Measurements from ENCODE around the gene MEI4. TPM values are rescaled to one million over a fixed set of nuclear protein-coding genes. Genes with fewer than 3 reads are reported as not detected.

Gene MEI4
- total RNA-seq, 2 donors from 2014 or later, result 3.0 TPM; not detected in 1

DNA sequence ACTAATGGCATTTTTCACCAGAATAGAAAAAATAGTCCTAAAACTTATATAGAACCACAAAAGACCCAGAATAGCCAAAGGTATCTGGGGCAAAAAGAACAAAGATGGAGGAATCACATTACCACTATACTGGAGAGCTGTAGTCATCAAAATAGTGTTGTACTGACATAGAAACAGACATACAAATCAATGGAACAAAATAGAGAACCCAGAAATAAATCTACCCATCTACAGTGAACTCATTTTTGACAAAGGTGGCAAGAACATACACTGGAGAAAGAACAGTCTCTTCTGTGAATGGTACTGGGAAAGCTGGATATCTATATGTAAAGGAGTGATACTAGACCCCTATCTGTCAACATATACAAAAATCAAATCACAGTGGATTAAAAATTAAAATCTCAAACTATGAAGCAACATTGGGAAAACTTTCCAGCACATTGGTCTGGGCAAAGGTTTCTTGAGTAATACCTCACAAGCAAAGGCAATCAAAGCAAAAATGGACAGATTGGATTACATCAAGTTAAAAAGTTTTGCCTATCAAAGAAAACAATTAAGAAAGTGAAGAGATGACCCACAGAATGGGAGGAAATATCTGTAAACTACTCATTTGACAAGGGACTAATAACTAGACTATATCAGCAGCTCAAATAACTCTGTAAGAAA lies 120.5 kb downstream of the MEI4 start:
- no peak overlapping the region for H3K4me3 ChIP-seq
- no peaks in the 10 kb centered on the region for H3K4me1 ChIP-seq (replicated peaks)
- DNase-seq (ENCODE audit: low spot score), result no peak
- H3K9me3 ChIP-seq, result no peaks in the 10 kb centered on the region
- no peaks in the 10 kb centered on the region for H3K27me3 ChIP-seq (replicated peaks; ENCODE audit: insufficient read depth)
- intact Hi-C loops (cut with DNase I), result no loop called here
- H3K36me3 ChIP-seq, result no peaks in the 10 kb centered on the region
- TF ChIP-seq, protein P1, sequence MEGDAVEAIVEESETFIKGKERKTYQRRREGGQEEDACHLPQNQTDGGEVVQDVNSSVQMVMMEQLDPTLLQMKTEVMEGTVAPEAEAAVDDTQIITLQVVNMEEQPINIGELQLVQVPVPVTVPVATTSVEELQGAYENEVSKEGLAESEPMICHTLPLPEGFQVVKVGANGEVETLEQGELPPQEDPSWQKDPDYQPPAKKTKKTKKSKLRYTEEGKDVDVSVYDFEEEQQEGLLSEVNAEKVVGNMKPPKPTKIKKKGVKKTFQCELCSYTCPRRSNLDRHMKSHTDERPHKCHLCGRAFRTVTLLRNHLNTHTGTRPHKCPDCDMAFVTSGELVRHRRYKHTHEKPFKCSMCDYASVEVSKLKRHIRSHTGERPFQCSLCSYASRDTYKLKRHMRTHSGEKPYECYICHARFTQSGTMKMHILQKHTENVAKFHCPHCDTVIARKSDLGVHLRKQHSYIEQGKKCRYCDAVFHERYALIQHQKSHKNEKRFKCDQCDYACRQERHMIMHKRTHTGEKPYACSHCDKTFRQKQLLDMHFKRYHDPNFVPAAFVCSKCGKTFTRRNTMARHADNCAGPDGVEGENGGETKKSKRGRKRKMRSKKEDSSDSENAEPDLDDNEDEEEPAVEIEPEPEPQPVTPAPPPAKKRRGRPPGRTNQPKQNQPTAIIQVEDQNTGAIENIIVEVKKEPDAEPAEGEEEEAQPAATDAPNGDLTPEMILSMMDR (IDR thresholded peaks at IDR 0.05), result no peak
- TF ChIP-seq POLR2AphosphoS5 (IDR thresholded peaks at IDR 0.05) (no peak), POLR2A (IDR thresholded peaks at IDR 0.05) (no peak)
- H3K27ac ChIP-seq, result no peak overlapping the region

DNA sequence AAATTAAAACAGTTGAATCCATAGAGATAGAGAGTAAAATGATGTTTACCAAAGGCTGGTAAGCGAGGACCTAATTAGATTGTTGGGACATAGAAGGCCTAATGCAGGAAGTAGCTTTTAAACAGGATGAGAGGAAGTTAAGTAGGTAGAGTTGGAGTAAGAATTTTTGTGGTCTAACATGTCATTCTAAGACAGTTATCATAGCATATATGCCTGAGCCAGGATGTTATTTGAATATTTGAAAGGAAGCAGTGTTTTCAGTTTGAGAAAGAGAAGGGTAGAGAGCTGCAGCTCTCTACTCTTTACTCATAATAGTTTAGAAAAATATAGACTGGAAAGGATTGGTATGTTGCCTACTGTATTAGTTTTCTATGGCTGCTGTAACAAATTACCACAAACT lies 121.6 kb downstream of the MEI4 start:
- Histone ChIP-seq H3K4me1 (replicated peaks) (no peaks in the 10 kb centered on the region), H3K9me3 (no peaks in the 10 kb centered on the region), H3K4me3 (no peak overlapping the region), H3K36me3 (no peaks in the 10 kb centered on the region), H3K27me3 (replicated peaks; ENCODE audit: insufficient read depth) (no peaks in the 10 kb centered on the region), H3K27ac (no peak overlapping the region)
- WGBS, result 82% methylated on average over 1 of the region's 1 CpG
- intact Hi-C loops (cut with DNase I), result no loop called here
- TF ChIP-seq, protein P1 (IDR thresholded peaks at IDR 0.05), result no peak
- no peak for TF ChIP-seq POLR2AphosphoS5 (IDR thresholded peaks at IDR 0.05)
- no peak for TF ChIP-seq POLR2A (IDR thresholded peaks at IDR 0.05)
- no peak for DNase-seq (ENCODE audit: low spot score)

DNA sequence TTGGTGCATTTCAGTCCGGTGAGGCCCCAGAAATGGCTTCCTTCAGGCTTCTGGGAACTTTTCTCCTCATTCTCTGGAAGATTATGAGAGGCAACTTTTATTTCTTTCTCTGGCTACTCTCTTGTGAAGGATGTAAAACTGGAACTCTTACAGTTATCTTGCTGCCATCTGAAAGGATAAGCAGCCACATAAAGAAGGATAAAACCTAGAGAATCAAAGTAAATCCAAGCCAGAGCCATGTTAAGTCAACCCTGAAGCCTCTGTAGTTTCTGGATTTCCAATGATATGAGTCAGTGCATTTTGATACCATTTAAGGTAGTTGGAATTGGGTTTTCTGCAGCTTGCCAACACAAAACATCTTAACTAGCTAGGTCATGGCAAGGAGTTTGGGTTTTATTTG lies 123.6 kb downstream of the MEI4 start:
- TF ChIP-seq, protein P1 (IDR thresholded peaks at IDR 0.05), result no peak
- TF ChIP-seq POLR2A (IDR thresholded peaks at IDR 0.05), result no peak
- no peak for TF ChIP-seq POLR2AphosphoS5 (IDR thresholded peaks at IDR 0.05)
- no peak for DNase-seq (ENCODE audit: low spot score)
- Histone ChIP-seq H3K27me3 (replicated peaks; ENCODE audit: insufficient read depth) (no peaks in the 10 kb centered on the region), H3K27ac (no peak overlapping the region), H3K9me3 (no peaks in the 10 kb centered on the region), H3K36me3 (no peaks in the 10 kb centered on the region), H3K4me1 (replicated peaks) (no peaks in the 10 kb centered on the region), H3K4me3 (no peak overlapping the region)
- intact Hi-C loops (cut with DNase I), result no loop called here
- WGBS, result 83% methylated on average over 1 of the region's 1 CpG

DNA sequence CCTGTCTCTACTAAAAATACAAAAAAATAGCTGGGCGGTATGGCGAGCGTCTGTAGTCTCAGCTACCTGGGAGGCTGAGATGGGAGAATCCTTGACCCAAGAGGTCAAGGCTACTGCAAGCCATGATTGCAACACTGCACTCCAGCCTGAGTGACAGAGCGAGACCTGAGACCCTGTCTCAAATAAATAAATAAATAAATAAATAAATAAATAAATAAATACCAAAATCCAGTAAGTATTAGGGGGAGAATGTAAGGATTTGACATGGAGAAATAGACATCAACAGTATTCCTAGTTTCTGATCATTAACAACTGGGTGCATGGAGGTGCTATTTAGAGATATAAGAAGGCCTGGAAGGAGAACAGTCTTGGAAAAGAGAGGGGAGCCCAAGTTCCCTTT lies 125.7 kb downstream of the MEI4 start:
- Histone ChIP-seq H3K36me3 (no peaks in the 10 kb centered on the region), H3K4me3 (no peak overlapping the region), H3K27ac (no peak overlapping the region), H3K9me3 (no peaks in the 10 kb centered on the region), H3K4me1 (replicated peaks) (no peaks in the 10 kb centered on the region), H3K27me3 (replicated peaks; ENCODE audit: insufficient read depth) (no peaks in the 10 kb centered on the region)
- WGBS, result 100% methylated on average over 4 of the region's 4 CpGs
- TF ChIP-seq POLR2A (IDR thresholded peaks at IDR 0.05), result no peak
- no peak for TF ChIP-seq POLR2AphosphoS5 (IDR thresholded peaks at IDR 0.05)
- TF ChIP-seq, protein P1 (IDR thresholded peaks at IDR 0.05), result no peak
- DNase-seq (ENCODE audit: low spot score), result no peak
- intact Hi-C loops (cut with DNase I), result no loop called here

DNA sequence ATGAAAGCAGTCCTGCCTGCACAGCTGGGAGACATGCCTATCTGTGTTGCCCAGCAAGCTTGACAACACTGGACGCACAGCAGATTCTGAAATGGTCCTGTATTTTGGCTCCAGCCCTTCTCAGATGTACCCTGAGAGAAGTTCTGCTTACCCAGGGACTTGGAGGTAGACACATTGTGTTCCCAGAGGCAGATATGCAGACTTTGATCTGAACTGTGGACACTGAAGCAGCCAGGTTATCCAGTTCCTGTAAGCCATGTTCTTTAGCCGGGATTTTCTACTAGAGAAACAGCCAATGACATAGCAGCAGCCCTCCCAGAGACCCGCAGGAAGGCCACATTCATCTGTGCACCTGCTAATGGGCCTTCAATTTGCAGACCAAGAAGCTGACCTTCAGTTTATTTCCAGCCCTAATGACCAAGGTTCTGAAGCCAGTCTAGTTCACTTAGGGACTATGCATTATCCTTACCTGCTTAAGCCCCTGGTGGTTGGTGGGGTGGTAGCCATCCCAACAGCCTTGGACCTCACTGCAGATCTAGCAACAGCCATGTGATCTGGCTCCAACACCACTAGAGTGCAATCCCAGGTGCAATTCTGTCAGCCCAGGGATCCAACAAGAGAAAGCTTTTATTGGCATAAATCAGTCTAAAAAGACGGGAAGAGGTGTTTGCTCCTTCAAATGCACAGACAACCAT lies 134.2 kb downstream of the MEI4 start:
- no peaks in the 10 kb centered on the region for H3K27me3 ChIP-seq (replicated peaks; ENCODE audit: insufficient read depth)
- 80% methylated on average over 4 of the region's 4 CpGs for WGBS
- DNase-seq (ENCODE audit: low spot score), result no peak
- TF ChIP-seq, protein P1 (IDR thresholded peaks at IDR 0.05), result no peak
- no peak for TF ChIP-seq POLR2AphosphoS5 (IDR thresholded peaks at IDR 0.05)
- no peak for TF ChIP-seq POLR2A (IDR thresholded peaks at IDR 0.05)
- no peak overlapping the region for H3K4me3 ChIP-seq
- no peaks in the 10 kb centered on the region for H3K36me3 ChIP-seq
- H3K4me1 ChIP-seq (replicated peaks), result no peaks in the 10 kb centered on the region
- no peak overlapping the region for H3K27ac ChIP-seq
- H3K9me3 ChIP-seq, result no peaks in the 10 kb centered on the region
- intact Hi-C loops (cut with DNase I), result no loop called here

All from prostate gland (tissue), 2 donors.